Neural progenitor cell (in vitro differentiated cells): Measurements from ENCODE around the gene SLC35E3. TPM values are rescaled to one million over a fixed set of nuclear protein-coding genes. Genes with fewer than 3 reads are reported as not detected.

ENCODE experiments used
- DNase-seq: peaks from one replicate; pipeline ENCODE4 v3.0.0-alpha.2; 2016; ENCODE audit warnings: low spot score
- H2AFZ ChIP-seq: fragments of 200-600 bp; sonication (generic); replicated peaks from 2 replicates; pipeline ENCODE4 v1.6.1; 2016; ENCODE audit warnings: antibody characterized with exemption
- H3F3A ChIP-seq: fragments of 200-600 bp; sonication (generic); 2 replicates; pipeline ENCODE4 v1.6.1; 2016; ENCODE audit warnings: antibody characterized with exemption, low read depth
- H3K27ac ChIP-seq: fragments of 200-600 bp; sonication (generic); 2 replicates; pipeline ENCODE4 v1.5.1; 2016; ENCODE audit warnings: mild to moderate bottlenecking
- H3K27me3 ChIP-seq: fragments of 200-600 bp; sonication (generic); 2 replicates; pipeline ENCODE4 v1.6.1; 2016; ENCODE audit warnings: mild to moderate bottlenecking, moderate library complexity
- H3K36me3 ChIP-seq: fragments of 200-600 bp; sonication (generic); 2 replicates; pipeline ENCODE4 v1.5.1; 2016
- H3K4me1 ChIP-seq: fragments of 200-600 bp; sonication (generic); 2 replicates; pipeline ENCODE4 v1.6.1; 2016; ENCODE audit warnings: mixed run types
- H3K4me2 ChIP-seq: fragments of 200-600 bp; sonication (generic); 2 replicates; pipeline ENCODE4 v1.6.1; 2016
- H3K4me3 ChIP-seq: fragments of 200-600 bp; sonication (generic); 2 replicates; pipeline ENCODE4 v1.5.1; 2016
- H3K79me2 ChIP-seq: fragments of 200-600 bp; sonication (generic); 2 replicates; pipeline ENCODE4 v1.6.1; 2016; ENCODE audit warnings: low read depth
- H3K9ac ChIP-seq: fragments of 200-600 bp; sonication (generic); 2 replicates; pipeline ENCODE4 v1.6.1; 2016
- H3K9me3 ChIP-seq: fragments of 200-600 bp; sonication (generic); 2 replicates; pipeline ENCODE4 v1.5.1; 2016; ENCODE audit warnings: low read depth
- H4K20me1 ChIP-seq: fragments of 200-600 bp; sonication (generic); 2 replicates; pipeline ENCODE4 v1.6.1; 2016; ENCODE audit warnings: low read depth
- H3K27ac Mint-ChIP-seq: 3 replicates; pipeline ENCODE4 v1.8.0; 2021; ENCODE audit warnings: mixed read lengths
- H3K27me3 Mint-ChIP-seq: 2 replicates; pipeline ENCODE4 v1.8.0; 2022; ENCODE audit warnings: low read depth, mild to moderate bottlenecking, inconsistent platforms, moderate library complexity, mixed read lengths; ENCODE audit not compliant: insufficient read depth
- H3K36me3 Mint-ChIP-seq: 3 replicates; pipeline ENCODE4 v1.8.0; 2021; ENCODE audit warnings: mixed read lengths
- H3K4me1 Mint-ChIP-seq: 3 replicates; pipeline ENCODE4 v1.8.0; 2021; ENCODE audit warnings: mixed read lengths
- H3K4me3 Mint-ChIP-seq: 3 replicates; pipeline ENCODE4 v1.8.0; 2021; ENCODE audit warnings: mild to moderate bottlenecking, moderate library complexity, mixed read lengths
- H3K9me3 Mint-ChIP-seq: 3 replicates; pipeline ENCODE4 v1.8.0; 2020; ENCODE audit warnings: mixed read lengths
- EZH2 ChIP-seq: fragments of 200-600 bp; sonication (generic); IDR thresholded peaks from 2 replicates; pipeline ENCODE4 v1.6.1; 2017; ENCODE audit warnings: antibody characterized with exemption, mild to moderate bottlenecking, moderate library complexity
- EZH2phosphoT487 ChIP-seq: fragments of 200-600 bp; sonication (generic); IDR thresholded peaks from 2 replicates; pipeline ENCODE4 v1.6.1; 2017; ENCODE audit warnings: antibody characterized with exemption
- total RNA-seq: library from RNA; depleted of rRNA; stranded (reverse); fragments of >200 nt; gene quantifications from 2 replicates; pipeline ENCODE4 v1.2.3, GENCODE V29; 2015; ENCODE audit warnings: low replicate concordance
- TF ChIP-seq, protein P1 (sequence below): fragments of 200-600 bp; sonication (generic); IDR thresholded peaks from 2 replicates; pipeline ENCODE4 v1.5.1; 2017; ENCODE audit warnings: antibody characterized with exemption, mild to moderate bottlenecking

The SLC35E3 gene
- total RNA-seq, 1 donor from 2014 or later = 1.5 TPM

DNA sequence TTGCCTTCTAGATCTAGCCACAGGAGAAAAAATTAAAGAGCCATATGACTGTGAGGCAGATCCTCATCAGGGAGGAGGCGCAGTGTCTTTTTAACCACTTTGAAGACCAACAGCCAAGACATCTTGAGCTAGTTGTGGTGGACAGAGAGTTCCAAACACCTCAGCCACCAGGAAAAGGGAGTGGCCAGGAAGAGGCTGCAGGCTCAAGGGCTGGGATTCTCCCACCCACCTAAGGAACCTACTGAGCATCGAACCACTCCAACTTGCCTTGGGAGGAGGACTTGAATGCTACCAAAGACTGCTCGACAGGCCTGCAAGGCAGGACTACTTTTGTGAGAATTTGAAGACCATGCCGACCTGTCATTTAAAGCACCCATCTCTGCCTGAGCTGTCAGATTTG lies 47.5 kb downstream of the SLC35E3 start:
- H3K4me1 Mint-ChIP-seq = no peaks in the 10 kb centered on the region
- H3K9me3 Mint-ChIP-seq = no peaks in the 10 kb centered on the region

DNA sequence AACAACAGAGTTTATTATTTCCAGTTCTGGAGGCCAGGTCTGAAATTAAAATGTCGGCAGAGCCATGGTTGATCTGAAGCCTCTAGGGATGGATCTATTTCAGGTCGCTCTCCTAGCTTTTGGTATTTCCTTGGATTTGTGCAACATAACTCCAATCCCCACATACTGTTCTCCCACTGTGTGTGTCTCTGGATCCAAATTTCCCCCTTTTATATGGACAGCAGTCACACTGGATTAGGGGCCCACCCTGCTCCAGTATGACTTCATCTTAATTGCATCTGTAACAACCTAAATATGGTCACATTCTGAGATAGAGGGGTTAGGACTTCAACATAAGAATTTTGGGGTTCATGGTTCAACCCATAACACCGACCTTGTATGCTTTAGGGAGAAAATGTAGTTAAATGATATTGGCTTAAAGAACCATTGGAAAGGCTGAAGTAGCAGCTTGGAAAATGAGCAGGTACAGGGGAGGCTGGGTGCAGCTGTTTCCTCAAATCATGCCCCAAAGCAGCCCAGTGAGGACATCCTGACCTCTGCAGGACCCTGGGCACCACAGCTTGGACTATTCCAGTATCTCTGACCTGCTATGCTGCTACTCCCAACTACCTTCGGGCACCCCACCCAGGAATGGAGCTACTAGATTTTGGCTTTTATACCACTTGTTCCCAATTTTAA lies 48.1 kb downstream of the SLC35E3 start:
- no peaks in the 10 kb centered on the region for H3K36me3 Mint-ChIP-seq
- H3K9ac ChIP-seq = no peak overlapping the region
- no peak overlapping the region for H3K27ac Mint-ChIP-seq
- no peaks in the 10 kb centered on the region for H3K79me2 ChIP-seq
- no peaks in the 10 kb centered on the region for H3F3A ChIP-seq
- TF ChIP-seq EZH2phosphoT487 = no peak
- TF ChIP-seq, protein P1, sequence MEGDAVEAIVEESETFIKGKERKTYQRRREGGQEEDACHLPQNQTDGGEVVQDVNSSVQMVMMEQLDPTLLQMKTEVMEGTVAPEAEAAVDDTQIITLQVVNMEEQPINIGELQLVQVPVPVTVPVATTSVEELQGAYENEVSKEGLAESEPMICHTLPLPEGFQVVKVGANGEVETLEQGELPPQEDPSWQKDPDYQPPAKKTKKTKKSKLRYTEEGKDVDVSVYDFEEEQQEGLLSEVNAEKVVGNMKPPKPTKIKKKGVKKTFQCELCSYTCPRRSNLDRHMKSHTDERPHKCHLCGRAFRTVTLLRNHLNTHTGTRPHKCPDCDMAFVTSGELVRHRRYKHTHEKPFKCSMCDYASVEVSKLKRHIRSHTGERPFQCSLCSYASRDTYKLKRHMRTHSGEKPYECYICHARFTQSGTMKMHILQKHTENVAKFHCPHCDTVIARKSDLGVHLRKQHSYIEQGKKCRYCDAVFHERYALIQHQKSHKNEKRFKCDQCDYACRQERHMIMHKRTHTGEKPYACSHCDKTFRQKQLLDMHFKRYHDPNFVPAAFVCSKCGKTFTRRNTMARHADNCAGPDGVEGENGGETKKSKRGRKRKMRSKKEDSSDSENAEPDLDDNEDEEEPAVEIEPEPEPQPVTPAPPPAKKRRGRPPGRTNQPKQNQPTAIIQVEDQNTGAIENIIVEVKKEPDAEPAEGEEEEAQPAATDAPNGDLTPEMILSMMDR = no peak
- H3K4me3 Mint-ChIP-seq = no peak overlapping the region
- H2AFZ ChIP-seq = no peak overlapping the region
- no peak for DNase-seq
- H3K4me1 ChIP-seq = no peaks in the 10 kb centered on the region
- H4K20me1 ChIP-seq = no peaks in the 10 kb centered on the region
- no peak overlapping the region for H3K4me3 ChIP-seq
- H3K27me3 ChIP-seq = no peaks in the 10 kb centered on the region
- H3K36me3 ChIP-seq = no peaks in the 10 kb centered on the region
- H3K4me1 Mint-ChIP-seq = no peaks in the 10 kb centered on the region
- no peaks in the 10 kb centered on the region for H3K9me3 Mint-ChIP-seq
- H3K4me2 ChIP-seq = no peak overlapping the region
- H3K27ac ChIP-seq = no peak overlapping the region
- no peaks in the 10 kb centered on the region for H3K9me3 ChIP-seq
- H3K27me3 Mint-ChIP-seq = peaks cover 2% of the 10 kb centered on the region

More for the DNA sequence above, 47.5 kb downstream of the SLC35E3 start:
- Histone ChIP-seq H2AFZ (peak overlapping the region; percentile 26), H3K4me3 (no peak overlapping the region), H3K27me3 (no peaks in the 10 kb centered on the region), H3K9ac (no peak overlapping the region), H3K9me3 (no peaks in the 10 kb centered on the region), H3K36me3 (no peaks in the 10 kb centered on the region), H3K79me2 (no peaks in the 10 kb centered on the region), H4K20me1 (no peaks in the 10 kb centered on the region), H3F3A (no peaks in the 10 kb centered on the region), H3K4me1 (no peaks in the 10 kb centered on the region), H3K27ac (no peak overlapping the region), H3K4me2 (no peak overlapping the region)
- TF ChIP-seq EZH2 (no peak), EZH2phosphoT487 (no peak)
- TF ChIP-seq, protein P1 = no peak
- Mint-ChIP-seq H3K36me3 (no peaks in the 10 kb centered on the region), H3K27me3 (peaks cover 2% of the 10 kb centered on the region), H3K27ac (no peak overlapping the region), H3K4me3 (no peak overlapping the region)
- DNase-seq = no peak

DNA sequence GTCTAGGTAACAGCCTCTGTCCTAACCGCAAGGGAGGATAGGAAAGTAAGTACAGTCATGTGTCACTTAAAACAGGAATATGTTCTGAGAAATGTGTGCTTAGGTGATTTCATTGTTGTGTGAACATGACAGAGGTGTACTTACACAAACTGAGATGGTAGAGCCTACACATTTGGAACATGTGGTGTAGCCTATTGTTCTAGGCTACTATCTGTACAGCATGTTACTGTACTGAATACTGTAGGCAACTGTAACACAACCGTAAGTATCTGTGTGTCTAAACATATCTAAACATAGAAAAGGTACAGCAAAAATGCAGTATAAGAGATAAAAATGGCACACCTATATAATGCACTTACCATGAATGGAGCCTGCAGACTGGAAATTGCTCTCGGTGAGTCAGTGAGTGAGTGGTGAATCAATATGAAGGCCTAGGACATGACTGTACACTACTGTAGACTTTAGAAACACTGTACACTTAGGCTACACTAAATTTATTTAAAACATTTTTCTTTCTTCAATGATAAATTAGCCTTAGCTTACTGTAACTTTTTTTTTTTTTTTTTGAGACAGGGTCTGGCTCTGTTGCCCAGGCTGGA lies 48.8 kb downstream of the SLC35E3 start:
- H3K79me2 ChIP-seq = no peaks in the 10 kb centered on the region
- H4K20me1 ChIP-seq = no peaks in the 10 kb centered on the region
- H3F3A ChIP-seq = no peaks in the 10 kb centered on the region
- no peaks in the 10 kb centered on the region for H3K4me1 ChIP-seq
- no peak overlapping the region for H3K9ac ChIP-seq
- no peak overlapping the region for H3K27ac ChIP-seq
- H3K36me3 ChIP-seq = no peaks in the 10 kb centered on the region
- no peak for DNase-seq
- TF ChIP-seq, protein P1 = no peak
- TF ChIP-seq EZH2 (no peak), EZH2phosphoT487 (no peak)
- no peak overlapping the region for H3K4me3 Mint-ChIP-seq
- H3K27me3 ChIP-seq = no peaks in the 10 kb centered on the region
- H3K27ac Mint-ChIP-seq = no peak overlapping the region
- H3K4me2 ChIP-seq = no peak overlapping the region
- H3K4me3 ChIP-seq = no peak overlapping the region
- H3K4me1 Mint-ChIP-seq = no peaks in the 10 kb centered on the region
- H3K9me3 Mint-ChIP-seq = no peaks in the 10 kb centered on the region
- no peaks in the 10 kb centered on the region for H3K9me3 ChIP-seq
- no peak overlapping the region for H2AFZ ChIP-seq
- peaks cover 2% of the 10 kb centered on the region for H3K27me3 Mint-ChIP-seq
- H3K36me3 Mint-ChIP-seq = no peaks in the 10 kb centered on the region
